GM12878 (cell line): ENCODE data around the gene CPB2.

Experiments used
- BRCA1 ChIP-seq: IDR thresholded peaks from 2 replicates; pipeline ENCODE4 v1.6.1; 2011; ENCODE audit warnings: low read depth, low read length, improper control_type of control experiment
- CBX5 ChIP-seq: sonication (generic); IDR thresholded peaks from 2 replicates; pipeline ENCODE4 v1.6.1; 2016; ENCODE audit warnings: low read depth, moderate library complexity, mild to moderate bottlenecking, inconsistent platforms
- CTCF ChIP-seq, 3 experiments: IDR thresholded peaks in 2 of 3; conservative IDR thresholded peaks in 1 of 3; 2 replicates each; pipeline ENCODE4 v1.5.1; 2011; ENCODE audit warnings: low read depth in 3 of 3, low read length in 3 of 3, mild to moderate bottlenecking in 3 of 3, control low read depth in 2 of 3, moderate library complexity in 2 of 3, inconsistent platforms in 1 of 3, mixed read lengths in 1 of 3; ENCODE audit not compliant: control insufficient read depth in 2 of 3, insufficient read depth in 1 of 3; ENCODE audit errors: extremely low read depth in 1 of 3
- EGR1 ChIP-seq, 2 experiments: IDR thresholded peaks; 1 replicate in 1 of 2; 2 replicates in 1 of 2; pipeline ENCODE4 v1.6.1; 2011 to 2012; ENCODE audit warnings: low read depth in 2 of 2, low read length in 2 of 2, borderline replicate concordance in 1 of 2, mild to moderate bottlenecking in 1 of 2, moderate library complexity in 1 of 2
- PAX8 ChIP-seq: fragments of 450-650 bp; IDR thresholded peaks from 2 replicates; pipeline ENCODE4 v1.6.1; 2017; ENCODE audit warnings: mild to moderate bottlenecking, moderate library complexity
- POLR2A ChIP-seq: IDR thresholded peaks from 2 replicates; pipeline ENCODE4 v1.6.1; 2011; ENCODE audit warnings: low read depth, mild to moderate bottlenecking, low read length
- RAD21 ChIP-seq: IDR thresholded peaks from 2 replicates; pipeline ENCODE4 v1.6.1; 2011; ENCODE audit warnings: mild to moderate bottlenecking, low read depth, low read length, moderate library complexity; ENCODE audit not compliant: insufficient read depth
- RAD51 ChIP-seq: fragments of 450-650 bp; IDR thresholded peaks from 2 replicates; pipeline ENCODE4 v1.6.1; 2016; ENCODE audit warnings: moderate library complexity, mild to moderate bottlenecking, inconsistent platforms

GRCh38 chr13:46039411-46040182 lies 65.2 kb downstream of the CPB2 start:
- TF ChIP-seq POLR2A (no peak), CTCF (IDR thresholded peaks at IDR 0.05 in 2 of 3, conservative IDR thresholded peaks at IDR 0.05 in 1 of 3; ENCODE audit: control insufficient read depth in 2 of 3, extremely low read depth in 1 of 3, insufficient read depth in 1 of 3, low read depth in 3 of 3, low read length in 3 of 3) (no peak), PAX8 (no peak), BRCA1 (no peak), RAD21 (no peak), CBX5 (no peak), RAD51 (no peak), EGR1 (IDR thresholded peaks at IDR 0.05; ENCODE audit: borderline replicate concordance in 1 of 2, low read depth in 2 of 2, low read length in 2 of 2) (no peak)
